CD4-positive, alpha-beta T cell (primary cell): ENCODE results near the gene STOML2. TPM values are rescaled to one million over a fixed set of nuclear protein-coding genes. Genes with fewer than 3 reads are reported as not detected.

Experiments used
- ATAC-seq: fragments of 200-7000 bp; cut with Tn5 transposase; one replicate; pipeline ENCODE4 v1.10.0; 2022; ENCODE audit warnings: mild to moderate bottlenecking; ENCODE audit not compliant: poor library complexity
- CTCF ChIA-PET: fragments of 350-600 bp; sonication (Branson Sonifier 250); formaldehyde crosslinking; loops from one replicate; lab custom pipeline; 2021; ENCODE audit warnings: antibody characterized with exemption, inconsistent platforms; lab: Charles Lee
- POLR2A ChIA-PET: fragments of 350-600 bp; sonication (Branson Sonifier 250); formaldehyde crosslinking; loops from one replicate; lab custom pipeline; 2021; ENCODE audit warnings: antibody characterized with exemption, inconsistent platforms; lab: Charles Lee
- DNase-seq, 14 experiments: peaks; one replicate each; pipeline ENCODE4 v3.0.0-alpha.2; 2013 to 2020; ENCODE audit warnings: mixed read lengths in 2 of 14
- H3K27ac ChIP-seq, 2 donors: one replicate each; pipeline versions ENCODE4 v1.5.1 to v1.7.0; 2013; ENCODE audit warnings: low read length in 2 of 2, low read depth in 1 of 2, mild to moderate bottlenecking in 1 of 2
- H3K27me3 ChIP-seq, 2 experiments: 1 replicate in 1 of 2; 2 replicates in 1 of 2; pipeline versions ENCODE4 v1.6.1 to v1.7.0; 2013; ENCODE audit warnings: low read length in 2 of 2, control low read depth in 1 of 2, mild to moderate bottlenecking in 1 of 2, moderate library complexity in 1 of 2; ENCODE audit not compliant: insufficient read depth in 2 of 2, control insufficient read depth in 1 of 2
- H3K36me3 ChIP-seq: one replicate; pipeline ENCODE4 v1.6.1; 2013; ENCODE audit warnings: low read length, control low read depth; ENCODE audit not compliant: insufficient read depth
- H3K4me1 ChIP-seq: one replicate; pipeline ENCODE4 v1.6.1; 2013; ENCODE audit warnings: low read length, control low read depth; ENCODE audit not compliant: insufficient read depth
- H3K4me3 ChIP-seq: one replicate; pipeline ENCODE4 v1.5.1; 2013; ENCODE audit warnings: mild to moderate bottlenecking, low read length, moderate library complexity
- H3K9me3 ChIP-seq, 2 experiments: 1 replicate in 1 of 2; 2 replicates in 1 of 2; pipeline versions ENCODE4 v1.6.1 to v1.7.0; 2013; ENCODE audit warnings: low read length in 2 of 2, mild to moderate bottlenecking in 2 of 2, control low read depth in 1 of 2, moderate library complexity in 1 of 2; ENCODE audit not compliant: control insufficient read depth in 1 of 2, insufficient read depth in 1 of 2
- H3K27ac Mint-ChIP-seq: one replicate; pipeline ENCODE4 v1.8.0; 2020; ENCODE audit warnings: mixed read lengths
- H3K27me3 Mint-ChIP-seq: one replicate; pipeline ENCODE4 v1.8.0; 2021; ENCODE audit warnings: mixed read lengths
- H3K36me3 Mint-ChIP-seq: one replicate; pipeline ENCODE4 v1.8.0; 2021; ENCODE audit warnings: low read depth, mixed read lengths
- H3K4me1 Mint-ChIP-seq: one replicate; pipeline ENCODE4 v1.8.0; 2021; ENCODE audit warnings: low read depth, mixed read lengths
- H3K4me3 Mint-ChIP-seq: one replicate; pipeline ENCODE4 v1.8.0; 2020; ENCODE audit warnings: mild to moderate bottlenecking, mixed read lengths
- H3K9me3 Mint-ChIP-seq: one replicate; pipeline ENCODE4 v1.8.0; 2020; ENCODE audit warnings: mixed read lengths
- CTCF ChIP-seq: fragments of 200-600 bp; IDR thresholded peaks from one replicate; pipeline ENCODE4 v1.8.0; 2022; ENCODE audit warnings: antibody characterized with exemption, mild to moderate bottlenecking
- intact Hi-C, 2 experiments: fragments of 100-400 bp; cut with DNase I in 1 of 2; cut with micrococcal nuclease in 1 of 2; formaldehyde crosslinking; loops; one replicate each; pipeline versions ENCODE4 v1.15.1 to v1.9.0; 2023 to 2025; cut with DNase I, micrococcal nuclease
- total RNA-seq, 174 experiments: library from RNA in 2 of 174; stranded (reverse) in 2 of 174; gene quantifications; one replicate each; pipeline ENCODE4 v1.2.3 and lab custom pipeline; 2021 to 2026

STOML2 gene
- total RNA-seq, 2 experiments from 2014 or later, result 29.8 to 30.5 TPM

- peak within 1 kb of the TSS; percentile 79 for H3K27ac Mint-ChIP-seq
- H3K9me3 Mint-ChIP-seq, result no peaks in the 10 kb centered on the region
- intact Hi-C loops, result loop anchor here (1.0 to 10.0 kb wide), 10 partner anchors 13 to 766 kb away; partner anchors contain the start of genes CREB3 (in 1 of the 2), ENHO (in 1 of the 2), FANCG (in 1 of the 2) and HINT2 (in 1 of the 2)
- ChIA-PET CTCF (interaction anchor here (1.4 to 5.3 kb wide), 7 partner anchors 12 to 438 kb away, joined by 6 to 28 read pairs (median 12); partner anchors contain the start of genes PIGO, STOML2 and UNC13B), POLR2A (interaction anchor here (0.5 to 6.8 kb wide), 10 partner anchors 12 to 438 kb away, joined by 3 to 46 read pairs (median 4); partner anchors contain the start of genes FANCG, PIGO, STOML2 and UNC13B)
- H3K4me1 Mint-ChIP-seq, result peaks cover 53% of the 10 kb centered on the region
- H3K36me3 ChIP-seq, result no peaks in the 10 kb centered on the region
- no peaks in the 10 kb centered on the region for H3K9me3 ChIP-seq
- DNase-seq, result peak; percentile 83 to 97 (median 90)
- ATAC-seq, result peak; percentile 52
- H3K36me3 Mint-ChIP-seq, result peaks cover 6% of the 10 kb centered on the region
- H3K4me3 ChIP-seq, result peak within 1 kb of the TSS; percentile 66
- TF ChIP-seq CTCF, result no peak
- peaks cover 55% of the 10 kb centered on the region for H3K4me1 ChIP-seq
- peak within 1 kb of the TSS; percentile 81 to 83 for H3K27ac ChIP-seq
- peak within 1 kb of the TSS; percentile 94 for H3K4me3 Mint-ChIP-seq
- no peaks in the 10 kb centered on the region for H3K27me3 Mint-ChIP-seq
- H3K27me3 ChIP-seq, result no peaks in the 10 kb centered on the region
Measured at GRCh38 chr9:35115680-35116538, 13.0 kb upstream of the STOML2 start, which contains the start of gene ATOSB. Gene ATOSB (minus strand): TSS chr9:35115862. CDS start chr9:35108274, 7,588 bp downstream.

- POLR2A ChIA-PET, result interaction anchor here (0.7 to 6.8 kb wide), 9 partner anchors 12 to 103 kb away, joined by 3 to 46 read pairs (median 5); partner anchors contain the start of genes FANCG, PIGO, STOML2 and UNC13B
- peak overlapping the region; percentile 66 for H3K4me3 ChIP-seq
- peaks cover 64% of the 10 kb centered on the region for H3K4me1 ChIP-seq
- Mint-ChIP-seq H3K27ac (peak overlapping the region; percentile 79), H3K9me3 (no peaks in the 10 kb centered on the region), H3K36me3 (peaks cover 6% of the 10 kb centered on the region), H3K27me3 (no peaks in the 10 kb centered on the region), H3K4me3 (peak overlapping the region; percentile 94), H3K4me1 (peaks cover 62% of the 10 kb centered on the region)
- peak in 6 of 14 experiments; percentile 13 to 71 (median 50) for DNase-seq
- CTCF ChIA-PET, result interaction anchor here (1.5 to 5.3 kb wide), 6 partner anchors 12 to 215 kb away, joined by 5 to 28 read pairs (median 11); partner anchors contain the start of genes PIGO and STOML2
- intact Hi-C loops, result loop anchor here (1.0 to 10.0 kb wide), 9 partner anchors 12 to 767 kb away; partner anchors contain the start of genes SPAG8 (in 2 of the 2), CREB3 (in 1 of the 2), ENHO (in 1 of the 2) and FANCG (in 1 of the 2)
- peak overlapping the region; percentile 81 to 83 for H3K27ac ChIP-seq
- no peak for ATAC-seq
- H3K9me3 ChIP-seq, result no peaks in the 10 kb centered on the region
- H3K36me3 ChIP-seq, result no peaks in the 10 kb centered on the region
- H3K27me3 ChIP-seq, result no peaks in the 10 kb centered on the region
- TF ChIP-seq CTCF, result no peak
Measured at GRCh38 chr9:35114840-35115628, 12.1 kb upstream of the STOML2 start.
